MCF 10A (cell line): ENCODE results near the gene ATF6B. TPM values are rescaled to one million over a fixed set of nuclear protein-coding genes. Genes with fewer than 3 reads are reported as not detected.
A peak's percentile ranks its signal among the peaks of the same experiment; 100 is the strongest.

ENCODE experiments used
- BruUV-seq: library from RNA; stranded (reverse); fragments of 400-500 nt; replicated peaks from 2 replicates; lab custom pipeline; 2021; lab: Mats Ljungman, UMichigan
- CTCF ChIA-PET: fragments of 300-600 bp; sonication (Branson Sonifier 250); formaldehyde crosslinking; extraction: SDS; loops from one replicate; lab custom pipeline; 2021; ENCODE audit warnings: antibody characterized with exemption, inconsistent platforms; lab: Yijun Ruan, JAX
- POLR2A ChIA-PET: fragments of 300-600, 350-650 bp; sonication (Branson Sonifier 250); formaldehyde crosslinking; extraction: SDS; loops from one replicate; lab custom pipeline; 2020; ENCODE audit warnings: antibody characterized with exemption, inconsistent platforms; lab: Yijun Ruan, JAX
- DNase-seq: peaks from one replicate; pipeline ENCODE4 v3.0.0-alpha.2; 2018; ENCODE audit not compliant: unreplicated experiment
- H3K27ac Mint-ChIP-seq: one replicate; pipeline ENCODE4 v1.8.0; 2022; ENCODE audit warnings: mild to moderate bottlenecking, low read depth, mixed read lengths; ENCODE audit not compliant: unreplicated experiment
- H3K27me3 Mint-ChIP-seq: one replicate; pipeline ENCODE4 v1.8.0; 2022; ENCODE audit warnings: mixed read lengths; ENCODE audit not compliant: insufficient read depth, unreplicated experiment
- H3K36me3 Mint-ChIP-seq: one replicate; pipeline ENCODE4 v1.8.0; 2022; ENCODE audit warnings: mild to moderate bottlenecking, moderate library complexity, mixed read lengths; ENCODE audit not compliant: insufficient read depth, unreplicated experiment
- H3K4me1 Mint-ChIP-seq: one replicate; pipeline ENCODE4 v1.8.0; 2022; ENCODE audit warnings: mixed read lengths; ENCODE audit not compliant: insufficient read depth, unreplicated experiment
- H3K4me3 Mint-ChIP-seq: one replicate; pipeline ENCODE4 v1.8.0; 2022; ENCODE audit warnings: mild to moderate bottlenecking, moderate library complexity, mixed read lengths; ENCODE audit not compliant: unreplicated experiment
- H3K9me3 Mint-ChIP-seq: one replicate; pipeline ENCODE4 v1.8.0; 2022; ENCODE audit warnings: mixed read lengths; ENCODE audit not compliant: unreplicated experiment
- CTCF ChIP-seq: fragments of 200-600 bp; IDR thresholded peaks from one replicate; pipeline ENCODE4 v1.8.0; 2022; ENCODE audit warnings: antibody characterized with exemption, mild to moderate bottlenecking; ENCODE audit not compliant: unreplicated experiment
- intact Hi-C: fragments of 100-400 bp; cut with micrococcal nuclease; formaldehyde crosslinking; loops from 2 replicates; pipeline ENCODE4 v1.14.1; 2022
- total RNA-seq: library from RNA; stranded (reverse); gene quantifications from 2 replicates; pipeline ENCODE4 v1.2.3, GENCODE V29; 2022

Gene ATF6B
- total RNA-seq, 1 experiment from 2014 or later, result 65.6 TPM

- Mint-ChIP-seq H3K27ac (no peak overlapping the region), H3K36me3 (peaks cover 4% of the 10 kb centered on the region), H3K27me3 (peaks cover 51% of the 10 kb centered on the region), H3K9me3 (no peaks in the 10 kb centered on the region), H3K4me3 (no peak overlapping the region), H3K4me1 (peaks cover 16% of the 10 kb centered on the region)
- intact Hi-C loops, result no loop called here
- no TSS peak for BruUV-seq
- CTCF ChIA-PET, result interaction anchor here (0.5 to 0.6 kb wide), 3 partner anchors 26 to 240 kb away, joined by 3 read pairs; no protein-coding TSS in a partner anchor
- POLR2A ChIA-PET, result interaction anchor here (0.7 to 1.2 kb wide), 5 partner anchors 8 to 35 kb away, joined by 3 to 8 read pairs (median 3); partner anchors contain the start of gene ATF6B
- no peak for TF ChIP-seq CTCF
- DNase-seq, result no peak
Measured at GRCh38 chr6:32092760-32093497, 35.1 kb downstream of the ATF6B start.

GRCh38 chr6:32089082-32089828 is 38.8 kb downstream of the ATF6B start:
- Mint-ChIP-seq H3K27me3 (peaks cover 24% of the 10 kb centered on the region), H3K9me3 (no peaks in the 10 kb centered on the region), H3K36me3 (peaks cover 5% of the 10 kb centered on the region), H3K27ac (no peak overlapping the region), H3K4me3 (no peak overlapping the region), H3K4me1 (peaks cover 34% of the 10 kb centered on the region)
- no peak for TF ChIP-seq CTCF
- ChIA-PET CTCF (interaction anchor here (0.7 to 1.4 kb wide), 3 partner anchors 12 to 119 kb away, joined by 3 to 6 read pairs (median 3); no protein-coding TSS in a partner anchor), POLR2A (interaction anchor here (1.6 to 1.7 kb wide), 2 partner anchors 29 to 41 kb away, joined by 4 to 6 read pairs; partner anchors contain the start of gene FKBPL)
- DNase-seq, result no peak
- no TSS peak for BruUV-seq
- intact Hi-C loops, result no loop called here

- no TSS peak for BruUV-seq
- peak overlapping the region; percentile 61 for H3K27ac Mint-ChIP-seq
- intact Hi-C loops, result no loop called here
- CTCF ChIA-PET, result interaction anchor here (0.7 to 1.4 kb wide), 3 partner anchors 12 to 119 kb away, joined by 3 to 6 read pairs (median 3); no protein-coding TSS in a partner anchor
- H3K4me1 Mint-ChIP-seq, result peaks cover 34% of the 10 kb centered on the region
- no peaks in the 10 kb centered on the region for H3K9me3 Mint-ChIP-seq
- no peak overlapping the region for H3K4me3 Mint-ChIP-seq
- H3K27me3 Mint-ChIP-seq, result peaks cover 24% of the 10 kb centered on the region
- DNase-seq, result no peak
- POLR2A ChIA-PET, result interaction anchor here (1.6 to 1.7 kb wide), 2 partner anchors 30 to 42 kb away, joined by 4 to 6 read pairs; partner anchors contain the start of gene FKBPL
- peaks cover 9% of the 10 kb centered on the region for H3K36me3 Mint-ChIP-seq
- TF ChIP-seq CTCF, result no peak
Measured at GRCh38 chr6:32088487-32089049, 39.5 kb downstream of the ATF6B start.
